ENCODE results near the gene HIC2.

- no peak for TF ChIP-seq EZH2 (IDR thresholded peaks at IDR 0.05; ENCODE audit: insufficient read depth, poor library complexity, severe bottlenecking)
- TF ChIP-seq EZH2phosphoT487 (IDR thresholded peaks at IDR 0.05; ENCODE audit: insufficient read depth, low read depth): no peak
Observed at GRCh38 chr22:21450320-21450831, 33.2 kb downstream of the HIC2 start.

All from GM23248 (cell line).